Esophagus muscularis mucosa (tissue), 4 donors: ENCODE results near the gene TLE2. TPM values are rescaled to one million over a fixed set of nuclear protein-coding genes. Genes with fewer than 3 reads are reported as not detected.
A peak's percentile ranks its signal among the peaks of the same experiment; 100 is the strongest.

ENCODE experiments used
- DNase-seq: peaks from one replicate; pipeline ENCODE4 v3.0.0-alpha.2; 2017; ENCODE audit errors: extremely low spot score
- H3K27ac ChIP-seq, 4 donors: fragments of 200-600 bp; sonication (generic); replicated peaks in 1 of 4; 1 replicate in 3 of 4; 2 replicates in 1 of 4; pipeline ENCODE4 v1.5.1; 2016 to 2019; ENCODE audit warnings: mild to moderate bottlenecking in 1 of 4
- H3K27me3 ChIP-seq, 4 donors: fragments of 200-600 bp; sonication (generic); one replicate each; pipeline versions ENCODE4 v1.5.1 to v1.6.0; 2016 to 2019
- H3K36me3 ChIP-seq, 4 donors: fragments of 200-600 bp; sonication (generic); one replicate each; pipeline ENCODE4 v1.5.1; 2016 to 2019
- H3K4me1 ChIP-seq, 4 donors: fragments of 200-600 bp; sonication (generic); one replicate each; pipeline ENCODE4 v1.5.1; 2016 to 2019
- H3K4me3 ChIP-seq, 4 donors: fragments of 200-600 bp; sonication (generic); 1 replicate in 2 of 4; 2 replicates in 2 of 4; pipeline ENCODE4 v1.5.1; 2016 to 2019; ENCODE audit warnings: mild to moderate bottlenecking in 4 of 4, moderate library complexity in 1 of 4
- H3K9me3 ChIP-seq, 4 donors: fragments of 200-600 bp; sonication (generic); 1 replicate in 3 of 4; 2 replicates in 1 of 4; pipeline ENCODE4 v1.5.1; 2016 to 2019
- EP300 ChIP-seq: sonication (generic); formaldehyde crosslinking; IDR thresholded peaks from one replicate; pipeline ENCODE4 v1.6.1; 2017; ENCODE audit warnings: antibody characterized with exemption
- POLR2A ChIP-seq: fragments of 450-650 bp; IDR thresholded peaks from one replicate; pipeline ENCODE4 v1.6.1; 2017; ENCODE audit warnings: antibody characterized with exemption, moderate library complexity, mild to moderate bottlenecking, low read depth
- POLR2AphosphoS5 ChIP-seq, 2 donors: sonication (generic); formaldehyde crosslinking; IDR thresholded peaks; one replicate each; pipeline ENCODE4 v1.6.1; 2017; ENCODE audit warnings: antibody characterized with exemption in 2 of 2
- WGBS: methylation state at CpG from one replicate; pipeline ENCODE4 v1.1.5; 2018; 5-methylcytosine and 5-hydroxymethylcytosine counted together
- intact Hi-C: fragments of 100-400 bp; cut with DNase I; formaldehyde crosslinking; loops from one replicate; pipeline ENCODE4 v1.15.1; 2023
- total RNA-seq, 4 donors: library from RNA; depleted of rRNA; stranded (reverse); fragments of >200 nt; gene quantifications; one replicate each; pipeline versions ENCODE4 v1.1.0 to v1.2.1, GENCODE V29; 2016
- TF ChIP-seq, protein P1 (sequence below), 3 experiments: fragments of 200-600 bp in 2 of 3; fragments of 450-650 bp in 1 of 3; sonication (generic) in 2 of 3; IDR thresholded peaks; one replicate each; pipeline ENCODE4 v1.5.1; 2017 to 2019; ENCODE audit warnings: antibody characterized with exemption in 3 of 3, mild to moderate bottlenecking in 2 of 3, moderate library complexity in 1 of 3

TLE2 gene
- total RNA-seq, 4 donors from 2014 or later, result 34.0 to 51.2 (median 44.1) TPM

DNA sequence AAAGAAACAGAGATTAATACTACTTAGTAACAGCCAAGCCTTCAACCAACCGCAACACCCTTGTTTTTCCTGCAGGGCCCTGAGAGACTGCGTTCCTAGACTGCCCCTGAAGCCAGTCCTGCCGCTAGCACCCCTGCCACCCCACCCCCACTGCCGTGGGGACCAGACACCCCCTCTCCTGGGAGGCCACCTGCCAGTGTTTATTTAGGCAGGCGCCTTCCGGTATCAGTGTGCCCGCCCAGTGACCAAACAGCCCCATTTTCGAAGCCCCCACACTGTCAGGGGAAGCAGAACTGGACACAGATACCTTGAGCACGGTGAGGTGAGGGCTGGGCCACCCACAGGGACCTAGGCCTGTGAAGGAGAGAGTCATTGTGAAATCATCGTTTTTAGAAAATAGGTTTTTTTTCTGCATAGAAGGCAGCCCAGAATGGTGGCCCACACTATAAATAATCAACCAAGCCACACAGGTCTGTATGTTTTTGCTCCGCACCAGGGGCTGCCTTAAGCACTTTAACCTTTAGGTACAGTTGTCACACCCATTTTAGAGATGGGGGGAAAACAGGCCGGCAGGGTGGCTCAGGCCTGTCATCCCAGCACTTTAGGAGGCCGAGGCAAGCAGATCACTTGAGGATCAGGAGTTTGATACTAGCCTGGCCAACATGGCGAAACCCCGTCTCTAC, 36.7 kb upstream of the TLE2 start:
- H3K9me3 ChIP-seq, result no peaks in the 10 kb centered on the region
- peaks cover 13 to 16% (median 15%) of the 10 kb centered on the region in 4 donors for H3K4me1 ChIP-seq
- TF ChIP-seq POLR2AphosphoS5 (IDR thresholded peaks at IDR 0.05) (no peak), POLR2A (no peak), EP300 (no peak)
- TF ChIP-seq, protein P1, sequence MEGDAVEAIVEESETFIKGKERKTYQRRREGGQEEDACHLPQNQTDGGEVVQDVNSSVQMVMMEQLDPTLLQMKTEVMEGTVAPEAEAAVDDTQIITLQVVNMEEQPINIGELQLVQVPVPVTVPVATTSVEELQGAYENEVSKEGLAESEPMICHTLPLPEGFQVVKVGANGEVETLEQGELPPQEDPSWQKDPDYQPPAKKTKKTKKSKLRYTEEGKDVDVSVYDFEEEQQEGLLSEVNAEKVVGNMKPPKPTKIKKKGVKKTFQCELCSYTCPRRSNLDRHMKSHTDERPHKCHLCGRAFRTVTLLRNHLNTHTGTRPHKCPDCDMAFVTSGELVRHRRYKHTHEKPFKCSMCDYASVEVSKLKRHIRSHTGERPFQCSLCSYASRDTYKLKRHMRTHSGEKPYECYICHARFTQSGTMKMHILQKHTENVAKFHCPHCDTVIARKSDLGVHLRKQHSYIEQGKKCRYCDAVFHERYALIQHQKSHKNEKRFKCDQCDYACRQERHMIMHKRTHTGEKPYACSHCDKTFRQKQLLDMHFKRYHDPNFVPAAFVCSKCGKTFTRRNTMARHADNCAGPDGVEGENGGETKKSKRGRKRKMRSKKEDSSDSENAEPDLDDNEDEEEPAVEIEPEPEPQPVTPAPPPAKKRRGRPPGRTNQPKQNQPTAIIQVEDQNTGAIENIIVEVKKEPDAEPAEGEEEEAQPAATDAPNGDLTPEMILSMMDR (IDR thresholded peaks at IDR 0.05), result no peak
- intact Hi-C loops, result no loop called here
- H3K36me3 ChIP-seq, result peaks cover 0 to 2% (median 0%) of the 10 kb centered on the region in 4 donors
- H3K27ac ChIP-seq, result no peak overlapping the region
- 78% methylated on average over 15 of the region's 15 CpGs for WGBS
- no peak for DNase-seq
- no peaks in the 10 kb centered on the region for H3K27me3 ChIP-seq
- no peak overlapping the region for H3K4me3 ChIP-seq

DNA sequence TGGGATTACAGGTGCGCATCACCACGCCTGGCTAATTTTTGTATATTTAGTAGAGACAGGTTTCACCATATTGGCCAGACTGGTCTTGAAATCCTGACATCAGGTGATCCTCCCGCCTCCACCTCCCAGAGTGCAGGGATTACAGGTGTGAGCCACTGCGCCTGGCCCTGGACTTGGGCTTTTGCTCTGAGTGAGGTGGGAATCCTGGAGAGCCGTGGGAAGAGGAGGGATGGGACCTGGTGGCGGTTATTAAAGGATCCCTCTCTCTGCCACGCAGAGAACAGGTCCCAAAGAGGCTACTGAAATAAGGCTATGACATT, 34.9 kb upstream of the TLE2 start:
- intact Hi-C loops, result no loop called here
- Histone ChIP-seq H3K4me3 (no peak overlapping the region), H3K4me1 (peaks cover 30 to 34% (median 34%) of the 10 kb centered on the region in 4 donors), H3K36me3 (peaks cover 7 to 20% (median 11%) of the 10 kb centered on the region in 4 donors), H3K27me3 (no peaks in the 10 kb centered on the region), H3K27ac (peak overlapping the region in 2 of 4 donors; percentile 99), H3K9me3 (no peaks in the 10 kb centered on the region)
- WGBS, result 98% methylated on average over 7 of the region's 7 CpGs
- TF ChIP-seq EP300, result no peak
- TF ChIP-seq POLR2A, result no peak
- TF ChIP-seq POLR2AphosphoS5 (IDR thresholded peaks at IDR 0.05), result no peak
- DNase-seq, result no peak

DNA sequence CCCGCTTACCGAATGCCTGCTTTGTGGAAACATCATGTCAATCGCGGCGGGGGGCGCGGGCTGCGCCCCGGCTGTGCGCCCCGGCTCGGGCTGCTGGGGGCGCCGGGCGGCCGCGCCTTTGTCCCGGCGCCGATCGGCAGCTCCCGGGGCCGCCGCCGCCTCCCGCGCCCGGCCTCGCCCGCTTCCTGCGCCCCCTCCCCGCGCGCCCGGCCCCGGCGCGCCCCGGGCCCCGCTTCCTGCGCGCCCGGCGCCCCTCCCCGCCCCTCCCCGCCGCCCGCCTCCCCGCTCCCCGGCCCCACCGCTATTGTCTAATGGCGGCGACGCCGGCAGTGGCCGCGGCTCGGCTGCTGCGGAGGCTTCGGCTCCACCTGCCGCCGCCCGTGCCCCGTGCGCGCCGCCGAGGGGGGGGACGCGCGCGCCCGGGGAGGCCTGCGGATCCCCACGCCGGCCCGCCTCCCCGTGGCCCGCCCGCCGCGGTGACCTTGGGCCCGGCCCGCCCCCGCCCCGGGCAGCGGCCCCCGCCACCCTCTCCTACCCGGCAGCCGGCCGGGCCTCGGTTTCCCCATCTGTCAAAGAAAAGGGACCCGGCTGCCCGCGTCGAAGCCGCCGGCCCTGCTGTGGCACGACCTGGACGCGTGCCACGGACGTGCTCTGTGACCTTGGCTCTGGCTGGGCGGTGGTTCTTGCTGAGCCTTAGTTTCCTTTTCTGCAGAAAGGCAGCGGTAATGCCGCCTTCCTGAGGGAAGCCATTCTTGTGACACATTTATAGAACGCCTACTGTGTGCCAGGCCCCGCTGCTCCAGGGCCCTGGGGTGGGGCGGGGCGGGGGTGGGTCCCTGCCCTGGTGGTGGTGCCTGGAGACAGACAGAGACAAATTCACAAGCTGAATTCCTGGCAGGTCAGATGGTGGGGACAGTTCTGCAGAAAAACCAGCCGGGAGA, 33.4 kb upstream of the TLE2 start, which contains the start of gene TLE5:
Gene TLE5 (minus strand): TSS at position 331 of the 941 bp plus-strand sequence. CDS start 295 bp downstream, at position 36.
- WGBS, result 8% methylated on average over 6 of the region's 111 CpGs
- no peak for TF ChIP-seq EP300
- TF ChIP-seq POLR2A, result no peak
- TF ChIP-seq POLR2AphosphoS5 (IDR thresholded peaks at IDR 0.05), result peak in 1 of 2 donors; percentile 72
- Histone ChIP-seq H3K27ac (peak within 1 kb of the TSS; percentile 99), H3K4me3 (peak within 1 kb of the TSS; percentile 86 to 97 (median 94)), H3K27me3 (no peaks in the 10 kb centered on the region), H3K9me3 (no peaks in the 10 kb centered on the region), H3K4me1 (peaks cover 46 to 50% (median 49%) of the 10 kb centered on the region in 4 donors), H3K36me3 (peaks cover 9 to 34% (median 23%) of the 10 kb centered on the region in 4 donors)
- intact Hi-C loops, result no loop called here
- no peak for DNase-seq

DNA sequence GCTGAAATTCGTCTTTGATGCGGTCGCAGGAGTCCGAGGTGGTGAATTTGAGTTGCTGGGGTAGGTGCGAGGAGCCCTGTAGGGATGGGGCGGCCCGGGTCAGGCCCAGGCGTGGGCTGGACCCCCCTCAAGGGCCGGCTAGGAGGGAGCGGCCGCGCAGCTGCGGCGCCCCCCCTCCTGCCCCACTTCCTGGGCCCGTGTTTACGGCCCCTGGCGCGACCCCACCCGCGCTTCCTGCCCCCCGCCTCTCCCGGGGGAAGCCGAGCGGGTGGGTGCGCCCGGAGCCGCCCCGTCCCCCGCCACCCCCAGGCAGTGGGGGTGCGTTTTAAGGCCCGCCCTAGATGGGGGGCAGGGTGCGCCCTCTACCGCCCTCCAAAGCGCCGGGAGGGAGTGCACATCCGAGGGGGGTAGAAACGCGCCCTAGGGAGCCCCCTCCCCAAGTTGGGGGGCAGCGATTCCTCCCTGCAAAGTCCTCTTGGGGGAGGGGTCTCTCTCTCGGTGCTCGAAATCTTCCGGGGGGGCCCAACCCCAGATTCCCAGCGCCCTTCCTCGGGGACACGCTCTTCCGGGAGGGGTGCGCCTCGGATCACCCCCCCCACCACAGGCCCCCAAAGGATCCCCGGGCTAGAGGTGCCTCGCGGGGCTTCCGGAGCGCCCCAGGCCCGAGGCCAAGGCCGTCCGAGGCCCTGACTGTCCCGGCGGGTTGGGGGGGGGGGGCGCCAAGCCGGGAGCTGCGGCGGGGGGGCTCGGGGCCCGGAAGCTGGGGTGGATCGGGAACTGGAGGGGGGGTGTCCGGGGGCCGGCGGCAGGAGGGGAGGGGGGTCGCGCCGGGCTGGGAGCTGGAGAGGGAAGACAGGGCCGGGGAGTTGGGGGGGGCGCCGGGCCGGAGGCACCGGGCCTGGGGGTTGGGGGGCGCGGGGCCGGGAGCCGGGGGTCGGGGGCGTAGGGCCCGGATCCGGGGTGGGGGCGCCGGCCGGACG, 32.4 kb upstream of the TLE2 start:
- DNase-seq, result no peak
- TF ChIP-seq EP300, result no peak
- TF ChIP-seq, protein P1 (IDR thresholded peaks at IDR 0.05), result peak; percentile 34 to 38 (median 38)
- TF ChIP-seq POLR2A, result no peak
- peak; percentile 49 to 71 for TF ChIP-seq POLR2AphosphoS5 (IDR thresholded peaks at IDR 0.05)
- intact Hi-C loops, result no loop called here
- peak overlapping the region; percentile 99 for H3K27ac ChIP-seq
- peak overlapping the region; percentile 86 to 97 (median 94) for H3K4me3 ChIP-seq
- H3K27me3 ChIP-seq, result no peaks in the 10 kb centered on the region
- H3K36me3 ChIP-seq, result peaks cover 9 to 44% (median 32%) of the 10 kb centered on the region in 4 donors
- no CpG with 5 or more reads among the region's 88 CpGs for WGBS
- H3K4me1 ChIP-seq, result peaks cover 55 to 59% (median 59%) of the 10 kb centered on the region in 4 donors
- no peaks in the 10 kb centered on the region for H3K9me3 ChIP-seq

DNA sequence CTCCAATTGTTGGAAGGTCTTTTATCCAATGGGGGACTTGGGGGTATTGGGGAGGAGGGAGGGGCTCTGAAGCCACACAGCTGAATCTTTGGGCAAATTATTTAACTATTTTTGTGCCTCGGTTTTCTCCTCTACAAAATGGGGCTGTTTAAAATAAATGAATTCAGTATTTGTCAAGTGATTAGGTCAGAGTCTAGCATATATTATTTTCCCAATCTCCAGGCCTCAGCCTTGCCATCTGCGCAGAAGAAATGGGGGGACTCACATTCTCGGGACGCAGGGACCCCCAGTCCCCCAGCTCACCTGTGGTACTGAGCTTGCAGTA, 31.7 kb upstream of the TLE2 start:
- Histone ChIP-seq H3K9me3 (no peaks in the 10 kb centered on the region), H3K27me3 (no peaks in the 10 kb centered on the region), H3K27ac (peak overlapping the region; percentile 99), H3K4me1 (peaks cover 62 to 66% (median 65%) of the 10 kb centered on the region in 4 donors), H3K4me3 (peak overlapping the region; percentile 86 to 97 (median 94)), H3K36me3 (peaks cover 11 to 50% (median 38%) of the 10 kb centered on the region in 4 donors)
- no peak for TF ChIP-seq POLR2AphosphoS5 (IDR thresholded peaks at IDR 0.05)
- no peak for TF ChIP-seq EP300
- TF ChIP-seq POLR2A, result no peak
- TF ChIP-seq, protein P1 (IDR thresholded peaks at IDR 0.05), result no peak
- intact Hi-C loops, result no loop called here
- no peak for DNase-seq
- whole genome bisulfite sequencing, result 50% methylated on average over 1 of the region's 4 CpGs
